ENCODE measurements around the gene LRRC31. TPM values are rescaled to one million over a fixed set of nuclear protein-coding genes. Genes with fewer than 3 reads are reported as not detected.

The LRRC31 gene
- total and polyA plus RNA-seq, 2 of the 13 experiments (the other 11 are each of a cell fraction or from before 2014, with no cell fraction given): not detected

DNA sequence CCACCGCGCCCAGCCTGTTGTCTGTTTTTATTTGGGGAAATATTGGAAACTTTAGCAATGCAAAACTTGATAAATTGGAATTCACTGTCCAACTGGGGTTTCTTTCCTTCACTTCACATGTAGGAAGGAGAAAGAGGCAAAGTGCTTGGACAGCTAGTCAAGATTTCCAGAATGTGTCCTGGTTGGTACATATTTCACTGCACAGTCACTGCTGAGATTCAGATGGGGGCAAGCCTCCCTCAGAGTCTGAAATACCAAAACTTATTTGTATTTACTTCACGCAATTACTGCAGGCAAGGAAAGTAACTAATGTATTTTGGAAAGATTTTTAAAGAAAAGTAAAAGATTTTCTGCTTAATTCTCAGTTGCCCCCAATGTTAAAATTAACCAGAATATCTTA, 21.0 kb downstream of the LRRC31 start:
- no peak overlapping the region for H3K27ac ChIP-seq (ENCODE audit: extremely low read length, insufficient read depth, low read length)
- no peak overlapping the region for H2AFZ ChIP-seq (ENCODE audit: low read length)
- H3K4me2 ChIP-seq (ENCODE audit: low read depth, low read length): no peak overlapping the region
- H3K9me3 ChIP-seq (ENCODE audit: low read length): no peaks in the 10 kb centered on the region
- no peak overlapping the region for H3K4me3 ChIP-seq (replicated peaks in 1 of 3; ENCODE audit: insufficient read depth in 1 of 3, low read depth in 2 of 3, low read length in 3 of 3)
- in situ Hi-C loops (cut with HindIII; ENCODE audit: extremely low pct_ligation_motif_present, low pct_unique_long_range_greater_than_20kb) (no loop called here), intact Hi-C loops (cut with micrococcal nuclease; ENCODE audit: unreplicated experiment) (no loop called here)
- no peak for TF ChIP-seq NR1H2 (CRISPR knock-in tag; IDR thresholded peaks at IDR 0.05; ENCODE audit: borderline replicate concordance, low read depth)
- TF ChIP-seq ZNF468 (CRISPR knock-in tag; IDR thresholded peaks at IDR 0.05): no peak
- no peak for TF ChIP-seq GABPA (IDR thresholded peaks at IDR 0.05; ENCODE audit: low read depth, low read length)
- no peak for TF ChIP-seq GABPA (CRISPR knock-in tag; IDR thresholded peaks at IDR 0.05; ENCODE audit: low read depth)
- TF ChIP-seq TCF7 (IDR thresholded peaks at IDR 0.05; ENCODE audit: low read depth): no peak
- TF ChIP-seq ZSCAN25 (CRISPR knock-in tag; IDR thresholded peaks at IDR 0.05): no peak
- TF ChIP-seq, protein P1, sequence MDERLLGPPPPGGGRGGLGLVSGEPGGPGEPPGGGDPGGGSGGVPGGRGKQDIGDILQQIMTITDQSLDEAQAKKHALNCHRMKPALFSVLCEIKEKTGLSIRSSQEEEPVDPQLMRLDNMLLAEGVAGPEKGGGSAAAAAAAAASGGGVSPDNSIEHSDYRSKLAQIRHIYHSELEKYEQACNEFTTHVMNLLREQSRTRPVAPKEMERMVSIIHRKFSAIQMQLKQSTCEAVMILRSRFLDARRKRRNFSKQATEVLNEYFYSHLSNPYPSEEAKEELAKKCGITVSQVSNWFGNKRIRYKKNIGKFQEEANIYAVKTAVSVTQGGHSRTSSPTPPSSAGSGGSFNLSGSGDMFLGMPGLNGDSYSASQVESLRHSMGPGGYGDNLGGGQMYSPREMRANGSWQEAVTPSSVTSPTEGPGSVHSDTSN (CRISPR knock-in tag; IDR thresholded peaks at IDR 0.05): no peak
- TF ChIP-seq, protein P2, sequence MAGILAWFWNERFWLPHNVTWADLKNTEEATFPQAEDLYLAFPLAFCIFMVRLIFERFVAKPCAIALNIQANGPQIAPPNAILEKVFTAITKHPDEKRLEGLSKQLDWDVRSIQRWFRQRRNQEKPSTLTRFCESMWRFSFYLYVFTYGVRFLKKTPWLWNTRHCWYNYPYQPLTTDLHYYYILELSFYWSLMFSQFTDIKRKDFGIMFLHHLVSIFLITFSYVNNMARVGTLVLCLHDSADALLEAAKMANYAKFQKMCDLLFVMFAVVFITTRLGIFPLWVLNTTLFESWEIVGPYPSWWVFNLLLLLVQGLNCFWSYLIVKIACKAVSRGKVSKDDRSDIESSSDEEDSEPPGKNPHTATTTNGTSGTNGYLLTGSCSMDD (CRISPR knock-in tag; IDR thresholded peaks at IDR 0.05): no peak
- TF ChIP-seq SMC3 (IDR thresholded peaks at IDR 0.05; ENCODE audit: low read length): no peak
- TF ChIP-seq PAF1 (CRISPR knock-in tag; IDR thresholded peaks at IDR 0.05): no peak
- no peak for TF ChIP-seq ZNF850 (CRISPR knock-in tag; conservative IDR thresholded peaks at IDR 0.05)
- TF ChIP-seq, protein P3, sequence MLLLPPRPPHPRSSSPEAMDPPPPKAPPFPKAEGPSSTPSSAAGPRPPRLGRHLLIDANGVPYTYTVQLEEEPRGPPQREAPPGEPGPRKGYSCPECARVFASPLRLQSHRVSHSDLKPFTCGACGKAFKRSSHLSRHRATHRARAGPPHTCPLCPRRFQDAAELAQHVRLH (CRISPR knock-in tag; IDR thresholded peaks at IDR 0.05; ENCODE audit: borderline replicate concordance, low read depth): no peak
- DNase-seq (ENCODE audit: low spot score) (no peak), ATAC-seq (no peak), FAIRE-seq (no peak)
- WGBS (ENCODE audit: low lambda C conversion rate): 67% methylated on average over 3 of the region's 3 CpGs
- H3K9ac ChIP-seq (ENCODE audit: insufficient read depth, low read depth, low read length): no peak overlapping the region
- H3K27me3 ChIP-seq (ENCODE audit: control insufficient read depth in 1 of 2, insufficient read depth in 2 of 2, low read length in 2 of 2): no peaks in the 10 kb centered on the region
- no peaks in the 10 kb centered on the region for H4K20me1 ChIP-seq (ENCODE audit: insufficient read depth, low read length)
- H3K4me1 ChIP-seq (ENCODE audit: insufficient read depth, low read length): no peaks in the 10 kb centered on the region
- ChIA-PET POLR2A (no interaction called here), CTCF (ENCODE audit: low intra/inter-chr PET ratio, low total read pairs) (no interaction called here)
- no TSS peak for BruUV-seq (replicated peaks)
- no peaks in the 10 kb centered on the region for H3K36me3 ChIP-seq (replicated peaks in 1 of 2; ENCODE audit: control insufficient read depth in 1 of 2, insufficient read depth in 2 of 2, low read length in 2 of 2)
- H3K79me2 ChIP-seq (ENCODE audit: insufficient read depth, low read length): no peaks in the 10 kb centered on the region
